ENCODE measurements around the gene MFSD12. TPM values are rescaled to one million over a fixed set of nuclear protein-coding genes. Genes with fewer than 3 reads are reported as not detected.

The MFSD12 gene
- total RNA-seq, 1 experiment from 2014 or later = 131 TPM

- intact Hi-C loops (cut with micrococcal nuclease) = loop anchor here (5.0 kb wide), 1 partner anchor 81 kb away; the partner anchor contains the start of gene CACTIN
- Histone ChIP-seq H3K9me2 (ENCODE audit: insufficient read depth) (no peaks in the 10 kb centered on the region), H3K27me3 (ENCODE audit: insufficient read depth, low read length) (no peaks in the 10 kb centered on the region), H2AFZ (ENCODE audit: low read depth, low read length, poor library complexity, severe bottlenecking) (no peak overlapping the region), H3K4me1 (ENCODE audit: control insufficient read depth in 1 of 2, insufficient read depth in 2 of 2, low read length in 2 of 2) (peaks cover 0 to 11% of the 10 kb centered on the region in 2 experiments; a peak in 2 of 4 replicates), H4K20me1 (ENCODE audit: insufficient read depth) (peaks cover 5% of the 10 kb centered on the region; the same call in 1 of the 2 replicates), H3K9me3 (ENCODE audit: control insufficient read depth in 1 of 2, insufficient read depth in 1 of 2, low read depth in 1 of 2, low read length in 2 of 2) (no peaks in the 10 kb centered on the region), H3K4me3 (replicated peaks in 1 of 2; ENCODE audit: low read depth in 1 of 2, low read length in 2 of 2) (no peak overlapping the region), H3K9ac (ENCODE audit: low read length) (no peak overlapping the region), H3K4me2 (ENCODE audit: low read length) (no peak overlapping the region), H3K79me2 (ENCODE audit: insufficient read depth, low read length) (peaks cover 26% of the 10 kb centered on the region), H3K27ac (ENCODE audit: low read depth, low read length) (peak overlapping the region; percentile 0; the same call in 1 of the 2 replicates), H3K36me3 (ENCODE audit: control insufficient read depth in 1 of 2, insufficient read depth in 2 of 2, low read length in 2 of 2) (peaks cover 11 to 20% of the 10 kb centered on the region in 2 experiments)
- BruUV-seq (replicated peaks) = no TSS peak
- TF ChIP-seq CTCF (IDR thresholded peaks at IDR 0.05 in 2 of 3, conservative IDR thresholded peaks at IDR 0.05 in 1 of 3; ENCODE audit: borderline replicate concordance in 1 of 3, insufficient read depth in 1 of 3, low read depth in 2 of 3, low read length in 2 of 3) (no peak), ZNF274 (IDR thresholded peaks at IDR 0.05; ENCODE audit: low read depth, low read length) (no peak), YY1 (IDR thresholded peaks at IDR 0.05; ENCODE audit: extremely low read depth, insufficient replicate concordance, low read depth, low read length) (no peak)
- no peak for ATAC-seq
- CTCF ChIA-PET = interaction anchor here (2.0 kb wide), 1 partner anchor 29 kb away, joined by 11 read pairs; no protein-coding TSS in a partner anchor
- DNase-seq (ENCODE audit: low read depth, low spot score) = no peak
- RAD21 ChIA-PET (ENCODE audit: low non-redundant PET in 1 of 2, low total read pairs in 2 of 2, uncharacterized antibody in 2 of 2, unreplicated experiment in 2 of 2) = no interaction called here
- POLR2A ChIA-PET = interaction anchor here (0.8 kb wide), 1 partner anchor 31 kb away, joined by 3 read pairs; no protein-coding TSS in a partner anchor
These were observed 11.3 kb downstream of the MFSD12 start for GRCh38 chr19:3546119-3546518.

GRCh38 chr19:3545669-3546034, 11.7 kb downstream of the MFSD12 start:
- Histone ChIP-seq H3K9me2 (ENCODE audit: insufficient read depth) (no peaks in the 10 kb centered on the region), H3K27me3 (ENCODE audit: insufficient read depth, low read length) (no peaks in the 10 kb centered on the region), H3K9me3 (ENCODE audit: control insufficient read depth in 1 of 2, insufficient read depth in 1 of 2, low read depth in 1 of 2, low read length in 2 of 2) (no peaks in the 10 kb centered on the region), H2AFZ (ENCODE audit: low read depth, low read length, poor library complexity, severe bottlenecking) (no peak overlapping the region), H4K20me1 (ENCODE audit: insufficient read depth) (peaks cover 5% of the 10 kb centered on the region; the same call in 1 of the 2 replicates), H3K4me3 (replicated peaks in 1 of 2; ENCODE audit: low read depth in 1 of 2, low read length in 2 of 2) (no peak overlapping the region), H3K79me2 (ENCODE audit: insufficient read depth, low read length) (peaks cover 22% of the 10 kb centered on the region; the same call in 1 of the 2 replicates), H3K9ac (ENCODE audit: low read length) (0 out of 2 replicates have a peak overlapping the region, but pooled peaks have one; percentile 8), H3K36me3 (ENCODE audit: control insufficient read depth in 1 of 2, insufficient read depth in 2 of 2, low read length in 2 of 2) (peaks cover 11 to 17% of the 10 kb centered on the region in 2 experiments), H3K4me1 (ENCODE audit: control insufficient read depth in 1 of 2, insufficient read depth in 2 of 2, low read length in 2 of 2) (peaks cover 0 to 11% of the 10 kb centered on the region in 2 experiments; a peak in 2 of 4 replicates), H3K27ac (ENCODE audit: low read depth, low read length) (peak overlapping the region; percentile 24; the same call in 1 of the 2 replicates), H3K4me2 (ENCODE audit: low read length) (0 out of 2 replicates have a peak overlapping the region, but pooled peaks have one; percentile 1)
- no TSS peak for BruUV-seq (replicated peaks)
- ChIA-PET RAD21 (ENCODE audit: low non-redundant PET in 1 of 2, low total read pairs in 2 of 2, uncharacterized antibody in 2 of 2, unreplicated experiment in 2 of 2) (interaction anchor here in 1 of 2 experiments (1.0 kb wide), 1 partner anchor 28 kb away, joined by 5 read pairs; no protein-coding TSS in a partner anchor), CTCF (interaction anchor here (1.0 to 2.0 kb wide), 5 partner anchors 12 to 61 kb away, joined by 3 to 11 read pairs (median 5); partner anchors contain the start of genes HMG20B and MFSD12), POLR2A (no interaction called here)
- no peak for ATAC-seq
- DNase-seq (ENCODE audit: low read depth, low spot score) = no peak
- intact Hi-C loops (cut with micrococcal nuclease) = loop anchor here (1.0 to 5.0 kb wide), 2 partner anchors 30 to 82 kb away; partner anchors contain the start of gene CACTIN
- no peak for TF ChIP-seq ELF1 (IDR thresholded peaks at IDR 0.05; ENCODE audit: borderline replicate concordance, low read depth)
- TF ChIP-seq MAX (IDR thresholded peaks at IDR 0.05) = 0 out of 2 replicates have a peak, but pooled peaks have one; percentile 36
